HTR-8/SVneo (cell line): ENCODE data around the gene ATXN1.

Experiments
- DNase-seq: peaks from one replicate; pipeline ENCODE4 v3.0.0; 2011; ENCODE audit warnings: low spot score, mixed read lengths; ENCODE audit not compliant: insufficient read length
- FAIRE-seq: peaks from 2 replicates; lab custom pipeline; 2011; peaks lifted over from hg19 to GRCh38; lab: Jason Lieb, UNC

Gene ATXN1

DNA sequence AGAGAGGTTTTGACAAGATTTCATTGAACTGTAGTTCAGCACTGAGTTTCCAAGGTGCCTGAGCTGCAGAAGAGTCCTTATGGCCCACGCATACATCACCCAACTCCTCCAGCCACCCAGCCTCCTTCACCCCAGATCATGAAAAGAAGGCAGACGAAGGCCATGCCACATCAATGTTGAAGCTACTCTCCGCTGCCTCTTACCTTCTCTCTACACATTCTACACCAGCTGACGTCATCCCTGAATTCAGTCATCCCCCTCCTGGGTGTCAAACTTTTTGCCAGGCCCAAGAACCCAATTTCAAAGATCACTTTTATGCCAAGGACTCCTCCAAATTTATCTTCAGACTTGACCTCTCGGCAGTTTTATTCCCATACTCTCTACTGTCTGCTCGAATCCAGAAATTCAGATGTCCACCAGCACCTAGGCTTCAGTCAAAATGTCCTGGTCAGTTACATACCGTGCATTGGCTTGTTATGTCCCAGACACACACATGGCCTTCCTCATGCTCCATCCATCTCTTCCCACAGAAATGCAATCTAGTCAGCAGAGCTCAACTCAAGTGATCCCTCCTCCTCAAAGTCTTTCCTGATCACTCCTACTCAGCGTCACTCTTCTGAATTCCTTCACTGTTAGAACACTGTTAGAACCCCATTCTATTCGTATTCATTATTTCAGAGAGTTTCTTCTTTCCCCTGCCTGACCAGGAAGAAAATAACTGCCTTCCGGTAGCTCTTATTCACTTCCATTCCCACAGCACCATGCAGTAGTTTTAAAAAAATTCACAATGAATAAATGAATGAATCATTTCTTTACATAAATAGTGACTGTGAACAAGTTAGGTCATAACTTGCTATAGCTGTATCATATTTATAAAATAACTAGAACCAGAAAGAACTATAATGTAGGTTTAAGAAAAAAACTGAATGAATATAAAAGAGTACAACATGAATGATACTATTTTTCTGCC, 11.5 kb downstream of the ATXN1 start:
- FAIRE-seq = peak; percentile 51
- no peak for DNase-seq

DNA sequence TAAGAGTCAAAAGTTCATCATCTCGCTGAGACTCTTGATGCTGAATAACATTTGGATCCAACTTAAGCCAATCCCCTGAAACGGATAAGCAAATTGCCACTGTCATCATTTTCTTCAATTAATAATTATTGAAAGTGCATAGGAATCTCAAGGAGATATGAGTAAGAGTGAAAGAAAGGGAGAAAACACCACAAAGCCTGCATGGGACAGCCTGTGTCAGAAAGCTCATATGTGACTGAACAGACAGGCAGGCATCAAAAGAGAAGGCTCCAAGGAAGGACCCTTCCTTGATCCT, 13.3 kb downstream of the ATXN1 start:
- DNase-seq (no peak), FAIRE-seq (no peak)

DNA sequence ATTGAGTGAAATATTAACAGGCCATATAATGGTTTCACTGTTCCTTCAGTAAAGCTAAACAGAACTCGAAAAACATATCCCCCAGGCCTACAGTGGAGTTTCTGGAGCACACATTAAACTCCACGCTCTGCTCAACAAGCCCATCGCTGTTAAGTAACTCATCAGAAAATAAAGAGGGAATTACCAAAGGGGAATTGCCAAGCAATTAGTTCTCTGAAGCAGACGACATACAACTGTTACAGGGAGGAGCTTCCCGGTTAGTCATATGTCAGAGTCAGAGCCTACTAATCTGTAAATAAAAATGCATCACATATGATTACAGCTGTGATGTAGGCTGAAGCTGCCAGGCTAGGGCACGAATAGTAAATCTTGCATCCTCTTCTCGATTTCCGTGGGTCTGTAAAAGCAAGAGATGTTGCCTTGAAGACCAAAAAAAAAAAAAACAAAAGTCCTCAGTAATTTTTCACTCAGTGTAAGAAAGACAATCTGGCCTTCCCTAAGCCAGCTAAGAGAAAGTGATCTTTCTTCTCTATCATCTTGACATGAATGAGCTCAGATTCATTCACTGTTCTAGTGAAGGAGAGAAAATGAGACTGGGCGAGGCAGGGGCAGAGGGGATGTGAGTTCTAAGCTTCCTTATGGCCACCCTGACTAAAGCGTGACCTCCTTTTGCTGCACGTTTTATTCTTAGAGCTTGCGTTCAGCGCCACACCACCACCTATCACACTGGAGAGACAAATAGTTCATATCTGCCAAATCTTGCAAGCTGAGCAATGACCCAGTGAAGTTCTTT, 13.8 kb downstream of the ATXN1 start:
- no peak for DNase-seq
- no peak for FAIRE-seq

GRCh38 chr6:16746812-16747211, 14.4 kb downstream of the ATXN1 start:
- FAIRE-seq = no peak

DNA sequence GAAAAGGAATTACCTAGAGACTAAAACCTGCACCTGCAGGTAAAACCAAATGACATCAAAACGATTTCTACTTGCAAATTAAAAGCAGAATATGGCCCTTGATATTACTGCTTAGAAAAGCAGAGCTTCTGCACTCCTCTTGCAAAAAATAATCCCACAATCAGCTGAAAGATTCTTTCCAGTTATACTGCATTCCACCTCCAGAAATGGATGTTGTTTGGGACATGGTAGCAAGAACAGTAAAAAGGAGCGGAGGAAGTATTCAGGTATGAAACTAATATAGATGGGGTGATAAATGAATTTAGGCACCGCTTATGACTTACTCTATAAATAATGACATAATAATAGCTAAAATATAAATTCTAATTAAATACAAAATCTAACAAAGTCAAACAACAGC, 14.9 kb downstream of the ATXN1 start:
- DNase-seq (no peak), FAIRE-seq (no peak)

More at GRCh38 chr6:16746812-16747211, 14.4 kb downstream of the ATXN1 start:
- DNase-seq = no peak

- FAIRE-seq (no peak), DNase-seq (no peak)
Measured at GRCh38 chr6:16743664-16744210, 17.5 kb downstream of the ATXN1 start.

DNA sequence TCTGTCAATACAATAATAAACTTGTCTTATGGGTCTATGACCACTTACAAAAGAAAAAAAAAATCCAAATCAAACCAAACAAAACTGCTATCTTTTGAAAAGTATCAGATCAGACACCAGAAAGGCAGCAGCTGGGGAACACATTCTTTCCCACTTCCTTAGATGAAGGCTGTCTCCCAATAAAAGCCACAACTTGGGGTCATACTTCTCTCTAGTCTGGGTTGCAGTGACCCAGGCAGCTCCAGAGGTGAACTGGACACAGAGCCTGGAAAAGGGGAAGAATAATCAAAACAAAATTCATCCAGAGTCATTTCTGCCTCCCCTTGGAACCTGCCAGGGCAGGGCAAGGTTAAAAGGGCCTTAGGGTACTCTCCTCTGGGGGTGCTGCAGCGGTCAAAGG, 19.1 kb downstream of the ATXN1 start:
- FAIRE-seq = no peak
- no peak for DNase-seq

DNA sequence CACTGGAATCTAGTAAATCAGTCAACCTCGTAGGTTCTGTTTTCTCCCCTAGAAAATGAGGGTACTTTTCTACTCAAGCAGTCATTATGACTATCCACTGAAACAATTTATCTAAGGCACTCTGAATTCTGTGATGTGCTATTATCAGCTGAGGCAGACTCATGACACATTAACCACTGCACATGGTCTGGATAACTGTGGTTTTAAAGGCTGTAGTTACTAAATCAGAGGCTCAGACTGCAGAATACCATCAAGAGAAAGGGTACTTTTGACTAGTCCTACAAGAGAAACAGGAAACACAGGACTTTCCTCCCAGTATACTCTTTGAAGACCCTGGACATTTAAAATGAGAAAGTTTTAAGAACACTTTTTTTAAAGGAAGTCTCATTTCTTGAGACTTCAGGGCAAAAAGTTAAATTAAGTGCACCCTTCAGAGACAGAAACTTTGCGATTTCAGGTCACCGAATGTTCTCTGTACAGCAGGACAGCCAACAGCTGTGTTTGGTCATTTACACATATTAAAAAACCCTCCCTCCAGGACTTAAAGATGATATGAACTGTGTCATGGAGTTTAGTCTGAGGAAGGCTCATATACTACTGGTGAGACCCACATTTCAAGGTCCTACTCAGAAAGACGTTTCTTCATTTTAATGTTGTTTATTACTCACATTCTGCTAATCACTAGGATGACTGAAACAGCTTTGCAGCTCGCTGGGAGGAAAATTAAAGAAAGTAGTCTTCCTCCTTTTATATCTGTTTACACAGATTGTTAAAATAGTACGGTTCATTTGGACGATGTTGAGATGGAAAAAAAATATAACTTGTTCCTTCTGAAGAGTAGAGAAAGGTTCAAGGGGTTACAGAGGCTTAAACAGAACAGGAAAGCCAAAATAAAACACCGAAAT, 19.9 kb downstream of the ATXN1 start:
- DNase-seq (no peak), FAIRE-seq (peak; percentile 90)

GRCh38 chr6:16740097-16740496, 21.2 kb downstream of the ATXN1 start:
- FAIRE-seq = no peak
- no peak for DNase-seq

GRCh38 chr6:16739329-16739801, 21.9 kb downstream of the ATXN1 start:
- FAIRE-seq = no peak

DNA sequence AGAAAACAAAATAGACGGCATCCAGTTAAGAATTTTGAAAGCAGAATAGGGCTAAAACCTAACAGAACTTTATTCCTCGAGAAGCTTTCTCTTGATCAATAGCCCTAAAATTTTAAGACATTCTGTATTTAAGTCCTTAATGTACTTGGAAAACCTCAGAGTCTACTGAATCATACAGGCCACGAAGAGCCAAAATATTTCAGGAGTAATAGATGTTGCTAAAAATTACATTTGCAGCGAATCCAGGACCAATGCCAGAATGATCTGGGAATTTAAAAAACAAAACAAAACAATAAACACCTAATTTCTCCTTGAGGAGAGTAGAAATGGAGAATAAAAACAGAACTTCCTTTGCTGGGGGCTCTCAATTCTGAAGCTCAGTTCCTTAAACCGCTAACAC, 23.3 kb downstream of the ATXN1 start:
- no peak for FAIRE-seq

More at GRCh38 chr6:16739329-16739801, 21.9 kb downstream of the ATXN1 start:
- DNase-seq = no peak

GRCh38 chr6:16736856-16737775, 24.1 kb downstream of the ATXN1 start:
- no peak for FAIRE-seq

More for the DNA sequence above, 23.3 kb downstream of the ATXN1 start:
- DNase-seq = no peak

DNA sequence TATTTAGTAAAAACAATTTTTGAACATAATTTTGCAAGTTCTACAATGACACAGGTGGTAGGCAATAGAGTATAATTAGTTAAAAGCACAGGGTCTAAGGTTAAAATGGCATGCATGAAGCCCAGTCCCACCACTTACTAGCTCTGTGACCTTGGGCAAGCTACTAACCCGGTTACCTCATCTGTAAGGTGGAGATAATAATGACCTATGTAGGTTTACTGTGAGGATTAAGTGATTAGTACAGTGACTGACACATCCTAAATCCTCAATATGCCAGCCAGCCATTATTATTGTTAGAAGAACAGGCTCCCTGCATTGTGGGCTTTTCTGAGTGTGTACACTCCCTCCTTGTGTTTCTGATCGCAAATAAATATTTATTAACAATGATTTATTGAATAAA, 26.2 kb downstream of the ATXN1 start:
- no peak for DNase-seq
- no peak for FAIRE-seq

More at GRCh38 chr6:16736856-16737775, 24.1 kb downstream of the ATXN1 start:
- no peak for DNase-seq

- no peak for DNase-seq
Measured at GRCh38 chr6:16733085-16733484, 28.2 kb downstream of the ATXN1 start.

GRCh38 chr6:16731478-16732051, 29.7 kb downstream of the ATXN1 start:
- DNase-seq (no peak), FAIRE-seq (no peak)

More at GRCh38 chr6:16733085-16733484, 28.2 kb downstream of the ATXN1 start:
- no peak for FAIRE-seq

GRCh38 chr6:16730738-16731477, 30.4 kb downstream of the ATXN1 start:
- DNase-seq = no peak
- no peak for FAIRE-seq

DNA sequence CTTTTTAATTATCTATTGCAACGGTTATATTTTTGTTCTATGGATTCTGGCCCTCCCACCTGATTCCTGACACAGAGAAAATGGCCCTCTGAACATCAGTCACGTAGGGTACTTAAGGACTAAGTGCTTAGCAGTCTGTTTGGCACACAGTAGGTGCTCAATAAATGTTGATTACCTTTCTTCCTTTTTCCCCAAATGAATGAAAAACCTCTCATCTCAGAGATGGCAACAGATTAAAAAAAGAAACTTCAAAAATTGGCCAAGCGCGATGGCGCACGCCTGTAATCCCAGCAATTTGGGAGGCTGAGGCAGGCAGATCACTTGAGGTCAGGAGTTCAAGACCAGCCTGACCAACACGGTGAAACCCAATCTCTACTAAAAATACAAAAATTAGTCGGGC, 31.5 kb downstream of the ATXN1 start:
- DNase-seq = no peak
- no peak for FAIRE-seq
